B cell (primary cell): ENCODE results near the gene RBM20. TPM values are rescaled to one million over a fixed set of nuclear protein-coding genes. Genes with fewer than 3 reads are reported as not detected.

Experiments used
- ATAC-seq: fragments of 200-7000 bp; cut with Tn5 transposase; one replicate; pipeline ENCODE4 v1.10.0; 2021; ENCODE audit warnings: low read depth, mild to moderate bottlenecking, moderate number of reproducible peaks, moderate library complexity
- CTCF ChIA-PET: fragments of 350-600 bp; sonication (Branson Sonifier 250); formaldehyde crosslinking; loops from one replicate; lab custom pipeline; 2021; ENCODE audit warnings: antibody characterized with exemption, inconsistent platforms; lab: Charles Lee
- POLR2A ChIA-PET: fragments of 350-600 bp; sonication (Branson Sonifier 250); formaldehyde crosslinking; loops from one replicate; lab custom pipeline; 2021; ENCODE audit warnings: antibody characterized with exemption; lab: Charles Lee
- DNase-seq: peaks from one replicate; pipeline ENCODE4 v3.0.0; 2013
- H2AFZ ChIP-seq: 2 replicates; pipeline ENCODE4 v1.6.1; 2012; ENCODE audit warnings: mild to moderate bottlenecking, low read depth, low read length; ENCODE audit not compliant: insufficient read depth, poor library complexity, severe bottlenecking
- H3K27ac ChIP-seq, 2 donors: 1 replicate in 1 of 2; 2 replicates in 1 of 2; pipeline ENCODE4 v1.5.1; 2012 to 2013; ENCODE audit warnings: low read length in 2 of 2, mild to moderate bottlenecking in 2 of 2, moderate library complexity in 1 of 2
- H3K27me3 ChIP-seq, 4 experiments: fragments of 200-600 bp in 1 of 4; sonication (generic) in 1 of 4; replicated peaks in 1 of 4; 1 replicate in 2 of 4; 2 replicates in 2 of 4; pipeline versions ENCODE4 v1.6.1 to v1.7.0; 2013 to 2016; ENCODE audit warnings: low read length in 3 of 4, mild to moderate bottlenecking in 2 of 4, mixed read lengths in 1 of 4, moderate library complexity in 1 of 4; ENCODE audit not compliant: insufficient read depth in 4 of 4, control insufficient read depth in 3 of 4; ENCODE audit errors: control extremely low read depth in 1 of 4
- H3K36me3 ChIP-seq, 2 experiments: replicated peaks in 1 of 2; 1 replicate in 1 of 2; 2 replicates in 1 of 2; pipeline versions ENCODE4 v1.6.1 to v1.7.1; 2013; ENCODE audit warnings: low read length in 1 of 2; ENCODE audit not compliant: insufficient read depth in 2 of 2, control insufficient read depth in 1 of 2; ENCODE audit errors: control extremely low read depth in 1 of 2, extremely low read depth in 1 of 2
- H3K4me1 ChIP-seq, 2 donors: fragments of 200-600 bp in 1 of 2; sonication (generic) in 1 of 2; 1 replicate in 1 of 2; 2 replicates in 1 of 2; pipeline versions ENCODE4 v1.5.1 to v1.6.1; 2013 to 2017; ENCODE audit warnings: low read length in 2 of 2; ENCODE audit not compliant: control insufficient read depth in 2 of 2, insufficient read depth in 2 of 2
- H3K4me2 ChIP-seq: replicated peaks from 2 replicates; pipeline ENCODE3; 2012; ENCODE audit warnings: mild to moderate bottlenecking, low read depth, low read length; ENCODE audit not compliant: poor library complexity, severe bottlenecking
- H3K4me3 ChIP-seq, 5 experiments: fragments of 200-600 bp in 1 of 5; sonication (generic) in 1 of 5; 1 replicate in 3 of 5; 2 replicates in 2 of 5; pipeline versions ENCODE4 v1.5.1 to v1.7.0; 2011 to 2016; ENCODE audit warnings: low read length in 4 of 5, mild to moderate bottlenecking in 4 of 5, low read depth in 2 of 5, control low read depth in 1 of 5, moderate library complexity in 1 of 5; ENCODE audit not compliant: insufficient read depth in 1 of 5; ENCODE audit errors: control extremely low read depth in 1 of 5, extremely low read depth in 1 of 5
- H3K79me2 ChIP-seq: fragments of 200-600 bp; sonication (generic); one replicate; pipeline ENCODE4 v1.6.0; 2016; ENCODE audit warnings: low read length; ENCODE audit not compliant: control insufficient read depth, insufficient read depth
- H3K9ac ChIP-seq: fragments of 200-600 bp; sonication (generic); 2 replicates; pipeline ENCODE4 v1.6.1; 2017; ENCODE audit warnings: mild to moderate bottlenecking, low read length, moderate library complexity
- H3K9me3 ChIP-seq, 3 donors: one replicate each; pipeline versions ENCODE4 v1.6.1 to v1.7.1; 2013; ENCODE audit warnings: low read length in 2 of 3; ENCODE audit not compliant: control insufficient read depth in 2 of 3, insufficient read depth in 1 of 3; ENCODE audit errors: control extremely low read depth in 1 of 3
- H4K20me1 ChIP-seq: 2 replicates; pipeline ENCODE4 v1.6.0; 2012; ENCODE audit warnings: mild to moderate bottlenecking, low read length; ENCODE audit not compliant: insufficient read depth, control insufficient read depth, poor library complexity, severe bottlenecking
- H3K27ac Mint-ChIP-seq: one replicate; pipeline ENCODE4 v1.8.0; 2021; ENCODE audit warnings: mixed read lengths
- H3K27me3 Mint-ChIP-seq: one replicate; pipeline ENCODE4 v1.8.0; 2021; ENCODE audit warnings: mixed read lengths
- H3K4me1 Mint-ChIP-seq: one replicate; pipeline ENCODE4 v1.8.0; 2021; ENCODE audit warnings: mixed read lengths
- H3K4me3 Mint-ChIP-seq: one replicate; pipeline ENCODE4 v1.8.0; 2021; ENCODE audit warnings: mixed read lengths
- H3K9me3 Mint-ChIP-seq: one replicate; pipeline ENCODE4 v1.8.0; 2022; ENCODE audit warnings: mixed read lengths; ENCODE audit not compliant: insufficient read depth
- EZH2 ChIP-seq: IDR thresholded peaks from 2 replicates; pipeline ENCODE4 v1.6.1; 2012; ENCODE audit warnings: borderline replicate concordance, low read depth, mild to moderate bottlenecking, moderate library complexity, low read length; ENCODE audit not compliant: insufficient read depth, poor library complexity, severe bottlenecking
- WGBS: methylation state at CpG from one replicate; pipeline ENCODE4 v1.1.5; 2013; ENCODE audit warnings: missing lambda C conversion rate; ENCODE audit not compliant: insufficient coverage; 5-methylcytosine and 5-hydroxymethylcytosine counted together
- intact Hi-C: fragments of 100-400 bp; cut with micrococcal nuclease; formaldehyde crosslinking; loops from one replicate; pipeline ENCODE4 v1.10.0; 2022
- polyA plus RNA-seq: library from polyadenylated mRNA; depleted of rRNA; stranded (reverse); fragments of >200 nt; gene quantifications from 2 replicates; pipeline ENCODE4 v1.2.3, GENCODE V29; 2012
- total RNA-seq, 2 donors: library from RNA; stranded (reverse); fragments of 120-200 nt in 1 of 2; gene quantifications; 1 replicate in 1 of 2; 2 replicates in 1 of 2; pipeline versions ENCODE4 v1.2.3 to v1.2.4, GENCODE V29; 2013 to 2022
- TF ChIP-seq, protein P1 (sequence below): fragments of 200-600 bp; IDR thresholded peaks from one replicate; pipeline ENCODE4 v1.8.0; 2022; ENCODE audit warnings: antibody characterized with exemption, mild to moderate bottlenecking

Gene RBM20
- total and polyA plus RNA-seq, 2 donors (not counting 1 experiment from before 2014, with no cell fraction given): not detected

DNA sequence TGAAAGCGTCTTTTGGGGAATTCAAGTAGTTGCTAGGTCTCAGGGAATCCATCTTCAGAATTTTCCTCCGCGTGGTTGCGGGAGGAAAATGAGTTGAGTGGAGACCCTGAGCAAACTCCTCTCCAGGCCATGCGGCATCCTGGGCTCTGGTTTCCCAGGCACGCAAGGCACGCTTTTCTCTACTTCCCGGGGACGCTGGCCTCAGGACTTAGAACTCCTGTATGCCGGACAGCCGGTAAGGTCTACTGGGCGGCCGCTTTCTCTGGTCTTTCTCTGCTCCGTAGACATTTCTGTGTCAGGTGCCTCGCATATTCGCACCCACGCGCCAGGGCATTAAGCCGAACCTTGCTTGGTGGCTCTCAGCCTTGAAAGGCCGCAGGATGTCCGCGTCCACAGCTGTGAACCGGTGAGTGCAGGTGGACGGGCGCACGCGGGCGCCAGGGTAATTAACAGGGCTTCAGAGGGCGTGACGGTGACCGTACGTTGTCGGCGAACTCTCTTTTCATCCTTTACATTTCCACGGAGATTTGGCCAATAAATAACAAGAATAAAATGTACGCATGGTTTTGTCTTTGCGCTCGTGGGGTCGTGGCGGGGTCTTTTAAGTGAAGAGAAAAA lies 992 bp upstream of the RBM20 start:
- H3K27ac Mint-ChIP-seq: no peak overlapping the region
- Histone ChIP-seq H2AFZ (peak overlapping the region; percentile 61), H3K27ac (no peak overlapping the region), H3K27me3 (peaks cover 0 to 56% (median 42%) of the 10 kb centered on the region in 4 experiments), H3K9ac (peak overlapping the region; percentile 59), H3K4me1 (peaks cover 18 to 30% of the 10 kb centered on the region in 2 donors), H3K4me2 (peak overlapping the region; percentile 92), H3K9me3 (peaks cover 0 to 9% (median 0%) of the 10 kb centered on the region in 3 donors), H3K4me3 (peak overlapping the region; percentile 30 to 58 (median 47)), H3K36me3 (no peaks in the 10 kb centered on the region), H3K79me2 (no peaks in the 10 kb centered on the region), H4K20me1 (no peaks in the 10 kb centered on the region)
- peaks cover 30% of the 10 kb centered on the region for H3K4me1 Mint-ChIP-seq
- no peaks in the 10 kb centered on the region for H3K9me3 Mint-ChIP-seq
- peaks cover 68% of the 10 kb centered on the region for H3K27me3 Mint-ChIP-seq
- ATAC-seq (peak; percentile 14), DNase-seq (no peak)
- TF ChIP-seq, protein P1, sequence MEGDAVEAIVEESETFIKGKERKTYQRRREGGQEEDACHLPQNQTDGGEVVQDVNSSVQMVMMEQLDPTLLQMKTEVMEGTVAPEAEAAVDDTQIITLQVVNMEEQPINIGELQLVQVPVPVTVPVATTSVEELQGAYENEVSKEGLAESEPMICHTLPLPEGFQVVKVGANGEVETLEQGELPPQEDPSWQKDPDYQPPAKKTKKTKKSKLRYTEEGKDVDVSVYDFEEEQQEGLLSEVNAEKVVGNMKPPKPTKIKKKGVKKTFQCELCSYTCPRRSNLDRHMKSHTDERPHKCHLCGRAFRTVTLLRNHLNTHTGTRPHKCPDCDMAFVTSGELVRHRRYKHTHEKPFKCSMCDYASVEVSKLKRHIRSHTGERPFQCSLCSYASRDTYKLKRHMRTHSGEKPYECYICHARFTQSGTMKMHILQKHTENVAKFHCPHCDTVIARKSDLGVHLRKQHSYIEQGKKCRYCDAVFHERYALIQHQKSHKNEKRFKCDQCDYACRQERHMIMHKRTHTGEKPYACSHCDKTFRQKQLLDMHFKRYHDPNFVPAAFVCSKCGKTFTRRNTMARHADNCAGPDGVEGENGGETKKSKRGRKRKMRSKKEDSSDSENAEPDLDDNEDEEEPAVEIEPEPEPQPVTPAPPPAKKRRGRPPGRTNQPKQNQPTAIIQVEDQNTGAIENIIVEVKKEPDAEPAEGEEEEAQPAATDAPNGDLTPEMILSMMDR: no peak
- TF ChIP-seq EZH2: no peak
- WGBS: 7% methylated on average over 35 of the region's 40 CpGs
- intact Hi-C loops: loop anchor here (1.0 kb wide), 1 partner anchor 29 kb away; no protein-coding TSS in a partner anchor
- ChIA-PET POLR2A (no interaction called here), CTCF (no interaction called here)
- H3K4me3 Mint-ChIP-seq: peak overlapping the region; percentile 84
